ENCODE measurements around the gene AIMP2.

AIMP2 gene

GRCh38 chr7:6011541-6011940 lies 2.5 kb downstream of the AIMP2 start:
- no peak for DNase-seq (ENCODE audit: extremely low read depth, low read depth)
- no peak for TF ChIP-seq CTCF (IDR thresholded peaks at IDR 0.05; ENCODE audit: low read depth, low read length, missing control alignments)
- H3K4me3 ChIP-seq (replicated peaks; ENCODE audit: low read depth, low read length), result no peak overlapping the region

- H3K4me3 ChIP-seq (replicated peaks; ENCODE audit: low read depth, low read length), result no peak overlapping the region
- TF ChIP-seq CTCF (IDR thresholded peaks at IDR 0.05; ENCODE audit: low read depth, low read length, missing control alignments), result no peak
- no peak for DNase-seq (ENCODE audit: extremely low read depth, low read depth)
Observed at GRCh38 chr7:6012355-6013104, 3.5 kb downstream of the AIMP2 start.

- no peak overlapping the region for H3K4me3 ChIP-seq (replicated peaks; ENCODE audit: low read depth, low read length)
- DNase-seq (ENCODE audit: extremely low read depth, low read depth), result no peak
- TF ChIP-seq CTCF (IDR thresholded peaks at IDR 0.05; ENCODE audit: low read depth, low read length, missing control alignments), result no peak
Observed at GRCh38 chr7:6015917-6016652, 7.0 kb downstream of the AIMP2 start.

GRCh38 chr7:6016653-6016966 lies 7.5 kb downstream of the AIMP2 start:
- H3K4me3 ChIP-seq (replicated peaks; ENCODE audit: low read depth, low read length), result no peak overlapping the region
- no peak for TF ChIP-seq CTCF (IDR thresholded peaks at IDR 0.05; ENCODE audit: low read depth, low read length, missing control alignments)
- no peak for DNase-seq (ENCODE audit: extremely low read depth, low read depth)

- H3K4me3 ChIP-seq (replicated peaks; ENCODE audit: low read depth, low read length), result no peak overlapping the region
- no peak for DNase-seq (ENCODE audit: extremely low read depth, low read depth)
- TF ChIP-seq CTCF (IDR thresholded peaks at IDR 0.05; ENCODE audit: low read depth, low read length, missing control alignments), result no peak
Observed at GRCh38 chr7:6020371-6021286, 11.6 kb downstream of the AIMP2 start.

DNA sequence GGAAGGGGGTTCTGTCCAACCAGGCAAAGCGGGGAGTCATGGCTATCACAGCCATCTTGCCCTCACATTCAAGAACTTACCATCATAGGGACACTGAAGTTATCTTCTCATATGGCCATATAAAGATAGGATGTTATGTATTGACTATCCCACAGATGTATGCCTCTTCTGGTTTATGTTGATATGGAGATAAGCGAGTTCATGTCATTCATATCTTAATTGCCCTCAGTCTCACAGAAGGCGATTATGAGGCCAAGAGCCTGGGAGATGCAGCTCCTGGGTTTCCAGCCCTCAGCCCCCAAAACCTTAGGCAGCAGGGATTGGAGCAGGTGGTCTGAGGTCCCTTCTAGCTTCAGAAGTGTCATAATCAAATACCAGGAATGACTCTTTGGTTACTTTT lies 13.6 kb downstream of the AIMP2 start:
- TF ChIP-seq CTCF (IDR thresholded peaks at IDR 0.05; ENCODE audit: low read depth, low read length, missing control alignments), result no peak
- no peak overlapping the region for H3K4me3 ChIP-seq (replicated peaks; ENCODE audit: low read depth, low read length)
- DNase-seq (ENCODE audit: extremely low read depth, low read depth), result no peak

All from HFF-Myc (cell line).